H1 (cell line): ENCODE measurements around the gene NOD2. TPM values are rescaled to one million over a fixed set of nuclear protein-coding genes. Genes with fewer than 3 reads are reported as not detected.

ENCODE experiments used
- CTCF ChIA-PET: fragments of 300-600 bp; sonication (Branson Sonifier 250); formaldehyde crosslinking; loops from one replicate; lab custom pipeline; 2021; ENCODE audit not compliant: partially characterized antibody; lab: Charles Lee
- POLR2A ChIA-PET: fragments of 300-600 bp; sonication (Branson Sonifier 250); formaldehyde crosslinking; loops from one replicate; lab custom pipeline; 2021; ENCODE audit warnings: inconsistent platforms; ENCODE audit not compliant: partially characterized antibody; lab: Charles Lee
- DNase-seq, 2 experiments: peaks; one replicate each; pipeline versions ENCODE4 v3.0.0 to v3.0.0-alpha.2; 2010 to 2022; ENCODE audit warnings: low spot score in 2 of 2, low read depth in 1 of 2, mixed read lengths in 1 of 2
- FAIRE-seq: peaks from 2 replicates; lab custom pipeline; 2011; peaks lifted over from hg19 to GRCh38; lab: Jason Lieb, UNC
- H2AFZ ChIP-seq: 2 replicates; pipeline ENCODE4 v1.8.1; 2012; ENCODE audit warnings: low read length, inconsistent platforms
- H2AK5ac ChIP-seq: 2 replicates; pipeline ENCODE4 v1.6.1; 2013; ENCODE audit warnings: low read depth, low read length
- H2BK120ac ChIP-seq: replicated peaks from 2 replicates; pipeline ENCODE3; 2013; ENCODE audit warnings: low read depth, low read length, inconsistent platforms
- H2BK12ac ChIP-seq: 2 replicates; pipeline ENCODE4 v1.6.1; 2013; ENCODE audit warnings: low read depth, low read length
- H2BK15ac ChIP-seq: 2 replicates; pipeline ENCODE4 v1.6.1; 2013; ENCODE audit warnings: low read length
- H2BK20ac ChIP-seq: 2 replicates; pipeline ENCODE4 v1.6.1; 2013; ENCODE audit warnings: low read length
- H2BK5ac ChIP-seq: 2 replicates; pipeline ENCODE4 v1.6.1; 2013; ENCODE audit warnings: low read depth, low read length
- H3K14ac ChIP-seq: 2 replicates; pipeline ENCODE4 v1.6.1; 2013; ENCODE audit warnings: inconsistent platforms; ENCODE audit not compliant: insufficient read length
- H3K18ac ChIP-seq: 2 replicates; pipeline ENCODE4 v1.6.1; 2013; ENCODE audit warnings: low read length; ENCODE audit errors: extremely low read depth
- H3K23ac ChIP-seq: 2 replicates; pipeline ENCODE4 v1.6.1; 2013; ENCODE audit warnings: inconsistent platforms; ENCODE audit not compliant: insufficient read length
- H3K23me2 ChIP-seq: 2 replicates; pipeline ENCODE4 v1.6.1; 2013; ENCODE audit warnings: low read depth, low read length
- H3K27ac ChIP-seq: 2 replicates; pipeline ENCODE4 v1.6.1; 2011; ENCODE audit warnings: low read depth, low read length, inconsistent platforms
- H3K27me3 ChIP-seq, 4 experiments: replicated peaks in 1 of 4; 1 replicate in 1 of 4; 2 replicates in 3 of 4; pipeline versions ENCODE4 v1.6.1 to v1.8.1; 2011 to 2013; ENCODE audit warnings: low read length in 3 of 4, mild to moderate bottlenecking in 3 of 4, inconsistent platforms in 2 of 4, mixed read lengths in 2 of 4, moderate library complexity in 1 of 4; ENCODE audit not compliant: control insufficient read depth in 3 of 4, insufficient read depth in 3 of 4; ENCODE audit errors: extremely low read depth in 1 of 4
- H3K36me3 ChIP-seq, 4 experiments: 2 replicates each; pipeline versions ENCODE4 v1.6.1 to v1.8.1; 2011 to 2013; ENCODE audit warnings: mild to moderate bottlenecking in 4 of 4, low read length in 3 of 4, moderate library complexity in 2 of 4, control low read depth in 1 of 4, inconsistent platforms in 1 of 4; ENCODE audit not compliant: insufficient read depth in 4 of 4, control insufficient read depth in 2 of 4
- H3K4ac ChIP-seq: replicated peaks from 2 replicates; pipeline ENCODE3; 2013; ENCODE audit warnings: low read length, low read depth, mixed read lengths, inconsistent platforms; ENCODE audit not compliant: insufficient read length
- H3K4me1 ChIP-seq, 4 experiments: replicated peaks in 1 of 4; 1 replicate in 1 of 4; 2 replicates in 3 of 4; pipeline versions ENCODE4 v1.6.1 to v1.8.1; 2011 to 2013; ENCODE audit warnings: low read length in 3 of 4, inconsistent platforms in 2 of 4, mixed read lengths in 1 of 4; ENCODE audit not compliant: insufficient read depth in 4 of 4, control insufficient read depth in 3 of 4
- H3K4me2 ChIP-seq, 2 experiments: 2 replicates each; pipeline versions ENCODE4 v1.6.1 to v1.8.1; 2011 to 2013; ENCODE audit warnings: low read depth in 2 of 2, low read length in 2 of 2, control low read depth in 1 of 2, inconsistent platforms in 1 of 2, mild to moderate bottlenecking in 1 of 2; ENCODE audit not compliant: insufficient read depth in 1 of 2
- H3K4me3 ChIP-seq, 4 experiments: fragments of 200-600, 300-600 bp in 1 of 4; sonication (generic), shearing (Covaris generic), sonication (Bioruptor Twin) in 1 of 4; 2 replicates each; pipeline versions ENCODE4 v1.5.1 to v1.8.1; 2011 to 2016; ENCODE audit warnings: low read length in 4 of 4, low read depth in 3 of 4, control low read depth in 2 of 4, inconsistent platforms in 2 of 4, mild to moderate bottlenecking in 2 of 4, mixed read lengths in 1 of 4, moderate library complexity in 1 of 4; ENCODE audit not compliant: insufficient read depth in 2 of 4; ENCODE audit errors: extremely low read depth in 1 of 4
- H3K56ac ChIP-seq: replicated peaks from 2 replicates; pipeline ENCODE3; 2013; ENCODE audit warnings: low read depth, mild to moderate bottlenecking, mixed read lengths, low read length, inconsistent platforms; ENCODE audit not compliant: insufficient read length
- H3K79me1 ChIP-seq: 2 replicates; pipeline ENCODE4 v1.6.1; 2013; ENCODE audit warnings: low read depth, low read length, control low read depth
- H3K79me2 ChIP-seq, 2 experiments: 2 replicates each; pipeline versions ENCODE4 v1.6.1 to v1.8.1; 2012 to 2013; ENCODE audit warnings: low read length in 2 of 2, mild to moderate bottlenecking in 2 of 2, inconsistent platforms in 1 of 2; ENCODE audit not compliant: insufficient read depth in 2 of 2, control insufficient read depth in 1 of 2
- H3K9ac ChIP-seq, 4 experiments: replicated peaks in 1 of 4; 1 replicate in 1 of 4; 2 replicates in 3 of 4; pipeline versions ENCODE4 v1.6.1 to v1.8.1; 2011 to 2013; ENCODE audit warnings: low read depth in 3 of 4, low read length in 3 of 4, control low read depth in 2 of 4, mild to moderate bottlenecking in 2 of 4, moderate library complexity in 2 of 4, inconsistent platforms in 1 of 4; ENCODE audit errors: extremely low read depth in 1 of 4
- H3K9me3 ChIP-seq, 2 experiments: 2 replicates each; pipeline versions ENCODE4 v1.6.1 to v1.8.1; 2012 to 2013; ENCODE audit warnings: mild to moderate bottlenecking in 2 of 2, moderate library complexity in 2 of 2, control low read depth in 1 of 2, inconsistent platforms in 1 of 2, low read depth in 1 of 2, low read length in 1 of 2, mixed read lengths in 1 of 2; ENCODE audit not compliant: insufficient read depth in 2 of 2
- H4K20me1 ChIP-seq, 2 experiments: replicated peaks in 1 of 2; 2 replicates each; pipeline versions ENCODE3 to v1.8.1; 2011 to 2013; ENCODE audit warnings: inconsistent platforms in 2 of 2, low read length in 2 of 2, mild to moderate bottlenecking in 1 of 2; ENCODE audit not compliant: insufficient read depth in 2 of 2, control insufficient read depth in 1 of 2
- H4K5ac ChIP-seq: 2 replicates; pipeline ENCODE4 v1.6.1; 2013; ENCODE audit warnings: low read length, low read depth, mixed read lengths, inconsistent platforms; ENCODE audit not compliant: insufficient read length
- H4K8ac ChIP-seq: 2 replicates; pipeline ENCODE4 v1.8.0; 2013; ENCODE audit warnings: mild to moderate bottlenecking, moderate library complexity, low read length, inconsistent platforms; ENCODE audit not compliant: insufficient read depth; ENCODE audit errors: extremely low read depth
- H4K91ac ChIP-seq: replicated peaks from 2 replicates; pipeline ENCODE3; 2013; ENCODE audit warnings: low read length, mixed read lengths, inconsistent platforms; ENCODE audit not compliant: insufficient read length
- ATF2 ChIP-seq: IDR thresholded peaks from 2 replicates; pipeline ENCODE4 v1.6.1; 2012; ENCODE audit warnings: low read length, inconsistent platforms
- CBX5 ChIP-seq: fragments of 300-800, 300-1000 bp; sonication (generic); IDR thresholded peaks from 2 replicates; pipeline ENCODE4 v1.7.1; 2016; ENCODE audit warnings: antibody characterized with exemption, low read length, low read depth
- CBX8 ChIP-seq: fragments of 300-800, 300-1000 bp; sonication (generic); IDR thresholded peaks from 2 replicates; pipeline ENCODE4 v1.7.1; 2016; ENCODE audit warnings: low read depth, low read length, borderline replicate concordance
- NRF1 ChIP-seq: IDR thresholded peaks from 2 replicates; pipeline ENCODE4 v1.6.1; 2011; ENCODE audit warnings: mild to moderate bottlenecking, low read depth, low read length, improper control_type of control experiment
- POLR2A ChIP-seq, 2 experiments: IDR thresholded peaks; 1 replicate in 1 of 2; 2 replicates in 1 of 2; pipeline ENCODE4 v1.6.1; 2011; ENCODE audit warnings: low read depth in 2 of 2, low read length in 2 of 2, mild to moderate bottlenecking in 2 of 2; ENCODE audit errors: control extremely low read depth in 1 of 2
- RXRA ChIP-seq: IDR thresholded peaks from 2 replicates; pipeline ENCODE4 v1.6.1; 2011; ENCODE audit warnings: low read depth, mild to moderate bottlenecking, low read length, moderate library complexity; ENCODE audit not compliant: insufficient read depth
- WGBS, 2 experiments: shearing (Covaris generic) in 1 of 2; methylation state at CpG; one replicate each; pipeline versions ENCODE4 v1.1.6 to v1.1.7; 2013 to 2015; ENCODE audit warnings: low lambda C conversion rate in 2 of 2, mixed read lengths in 2 of 2, inconsistent platforms in 1 of 2, low coverage in 1 of 2, missing lambda C conversion rate in 1 of 2; ENCODE audit not compliant: insufficient replicate concordance in 2 of 2, insufficient coverage in 1 of 2, insufficient read length in 1 of 2; ENCODE audit errors: extremely low coverage in 1 of 2, missing lambda C conversion rate in 1 of 2; 5-methylcytosine and 5-hydroxymethylcytosine counted together
- polyA plus RNA-seq, 7 experiments: library from polyadenylated mRNA; depleted of rRNA in 3 of 7; stranded (reverse) in 5 of 7; unstranded in 2 of 7; fragments of >200 nt in 5 of 7; fragments of 200-250 nt in 2 of 7; gene quantifications; 1 replicate in 5 of 7; 2 replicates in 1 of 7; 4 replicates in 1 of 7; pipeline versions ENCODE4 v1.2.1 to v1.2.3, GENCODE V29; 2011 to 2013; ENCODE audit warnings: missing spikeins in 2 of 7, mixed read lengths in 2 of 7
- total RNA-seq: library from RNA; stranded (reverse); fragmentation: NEBNext Ultra II Directional; extraction: Animal tissue kit (Norgen Biotek cat#: 25700); gene quantifications from 2 replicates; pipeline ENCODE4 v1.2.1, GENCODE V29; 2021

Gene NOD2
- total and polyA plus RNA-seq, 2 of the 8 experiments (the other 6 are each of a cell fraction or from before 2014, with no cell fraction given) = 0.37 to 0.42 TPM

- no peak overlapping the region for H3K56ac ChIP-seq
- H2AFZ ChIP-seq = no peak overlapping the region
- WGBS, 2 experiments = 96% methylated on average over 4 of the region's 5 CpGs; no CpG with 5 or more reads in 1 of the 2 experiments
These were observed 4.0 kb downstream of the NOD2 start for GRCh38 chr16:50697421-50697715.

More at GRCh38 chr16:50697421-50697715, 4.0 kb downstream of the NOD2 start:
- Histone ChIP-seq H3K23ac (no peak overlapping the region), H3K27me3 (peaks cover 0 to 26% (median 21%) of the 10 kb centered on the region in 4 experiments; a peak in 6 of 7 replicates), H3K27ac (no peak overlapping the region), H4K91ac (no peak overlapping the region), H3K9ac (no peak overlapping the region), H3K79me1 (no peaks in the 10 kb centered on the region), H3K36me3 (no peaks in the 10 kb centered on the region), H2BK15ac (no peak overlapping the region), H4K5ac (no peak overlapping the region), H4K8ac (peak overlapping the region; percentile 38; the same call in 1 of the 2 replicates), H4K20me1 (peaks cover 0 to 7% of the 10 kb centered on the region in 2 experiments), H3K4me1 (peaks cover 0 to 6% (median 1%) of the 10 kb centered on the region in 4 experiments; a peak in 3 of 7 replicates), H3K79me2 (no peaks in the 10 kb centered on the region), H3K23me2 (peaks cover 14% of the 10 kb centered on the region), H2BK12ac (no peak overlapping the region), H2BK120ac (no peak overlapping the region), H2BK20ac (no peak overlapping the region), H3K4ac (no peak overlapping the region), H2AK5ac (no peak overlapping the region), H3K9me3 (no peaks in the 10 kb centered on the region), H3K14ac (no peak overlapping the region), H3K4me2 (no peak overlapping the region), H3K4me3 (no peak overlapping the region), H3K18ac (no peak overlapping the region), H2BK5ac (no peak overlapping the region)
- TF ChIP-seq RXRA (no peak), ATF2 (no peak), CBX8 (no peak), CBX5 (no peak), POLR2A (IDR thresholded peaks at IDR 0.05; ENCODE audit: control extremely low read depth in 1 of 2, low read depth in 2 of 2, low read length in 2 of 2) (no peak), NRF1 (no peak)
- POLR2A ChIA-PET = no interaction called here
- no peak for FAIRE-seq
- DNase-seq = no peak
- CTCF ChIA-PET = interaction anchor here (1.6 to 2.4 kb wide), 2 partner anchors 13 to 20 kb away, joined by 4 to 5 read pairs; no protein-coding TSS in a partner anchor
